Right renal cortex interstitium (tissue), 3 donors: ENCODE results near the gene TAMALIN. TPM values are rescaled to one million over a fixed set of nuclear protein-coding genes. Genes with fewer than 3 reads are reported as not detected.

Experiments
- DNase-seq, 3 donors: peaks; one replicate each; pipeline ENCODE4 v3.0.0-alpha.2; 2013; ENCODE audit warnings: low read depth in 3 of 3, low spot score in 2 of 3
- polyA plus RNA-seq, 3 donors: library from polyadenylated mRNA; unstranded; fragments of 120-200 nt; gene quantifications; one replicate each; pipeline ENCODE4 v1.2.1, GENCODE V29; 2013; ENCODE audit not compliant: insufficient read length in 3 of 3

The TAMALIN gene
- polyA plus RNA-seq, 3 donors: 15.7 to 16.5 (median 16.5) TPM

GRCh38 chr12:52032804-52033445, 26.2 kb downstream of the TAMALIN start:
- peak; percentile 86 to 91 (median 88) for DNase-seq

GRCh38 chr12:52033446-52034140, 26.8 kb downstream of the TAMALIN start:
- DNase-seq: no peak

- no peak for DNase-seq
These were observed 28.4 kb downstream of the TAMALIN start for GRCh38 chr12:52035190-52035589.

GRCh38 chr12:52035926-52036325, 29.2 kb downstream of the TAMALIN start:
- DNase-seq: no peak

- no peak for DNase-seq
These were observed 29.9 kb downstream of the TAMALIN start for GRCh38 chr12:52036587-52037171.

- DNase-seq: no peak
These were observed 30.6 kb downstream of the TAMALIN start for GRCh38 chr12:52037248-52037861.

- no peak for DNase-seq
These were observed 31.7 kb downstream of the TAMALIN start for GRCh38 chr12:52038447-52038846.

- no peak for DNase-seq
These were observed 34.3 kb downstream of the TAMALIN start for GRCh38 chr12:52041035-52041434.

- no peak for DNase-seq
These were observed 35.0 kb downstream of the TAMALIN start for GRCh38 chr12:52041695-52042123.

GRCh38 chr12:52042706-52043385, 36.1 kb downstream of the TAMALIN start:
- DNase-seq: no peak

- DNase-seq: no peak
These were observed 36.9 kb downstream of the TAMALIN start for GRCh38 chr12:52043386-52044212.

GRCh38 chr12:52044292-52044983, 37.7 kb downstream of the TAMALIN start:
- no peak for DNase-seq

- DNase-seq: no peak
These were observed 39.1 kb downstream of the TAMALIN start for GRCh38 chr12:52045794-52046199.

GRCh38 chr12:52046859-52047258, 40.1 kb downstream of the TAMALIN start:
- DNase-seq: no peak

- no peak for DNase-seq
These were observed 42.5 kb downstream of the TAMALIN start for GRCh38 chr12:52049286-52049685.

GRCh38 chr12:52049688-52050087, 42.9 kb downstream of the TAMALIN start:
- no peak for DNase-seq

- DNase-seq: no peak
These were observed 43.5 kb downstream of the TAMALIN start for GRCh38 chr12:52050116-52050757.

GRCh38 chr12:52050758-52051541, 44.2 kb downstream of the TAMALIN start, which contains the start of gene NR4A1:
Gene NR4A1 (plus strand): TSS chr12:52051442. CDS start chr12:52054329, 2,887 bp downstream.
- peak in 2 of 3 donors; percentile 82 to 84 for DNase-seq
